ENCODE measurements around the gene CACHD1.

GRCh38 chr1:64631346-64632034 lies 161.6 kb downstream of the CACHD1 start:
- TF ChIP-seq CTCF (conservative IDR thresholded peaks at IDR 0.05 in 1 of 2, IDR thresholded peaks at IDR 0.05 in 1 of 2; ENCODE audit: low read depth in 1 of 2, low read length in 2 of 2) (no peak), EZH2 (IDR thresholded peaks at IDR 0.05; ENCODE audit: low read length, missing control alignments) (no peak)
